C4-2B (cell line): Measurements from ENCODE around the gene AIRE.

ENCODE experiments used
- CTCF ChIP-seq: fragments of 450-650 bp; conservative IDR thresholded peaks from 2 replicates; pipeline ENCODE4 v1.5.1; 2017; ENCODE audit warnings: mild to moderate bottlenecking
- ZFX ChIP-seq: fragments of 450-650 bp; IDR thresholded peaks from 2 replicates; pipeline ENCODE4 v1.6.1; 2017

GRCh38 chr21:44321846-44322450, 36.3 kb downstream of the AIRE start:
- no peak for TF ChIP-seq CTCF
- TF ChIP-seq ZFX: no peak
